Epidermal melanocyte (primary cell): ENCODE measurements around the gene BMP15.

Source experiments
- DNase-seq: peaks from one replicate; pipeline ENCODE4 v3.0.0; 2011; ENCODE audit warnings: low spot score; ENCODE audit not compliant: insufficient read length

Gene BMP15

GRCh38 chrX:50910685-50911176 is at the start of gene BMP15:
Gene BMP15 (plus strand): TSS chrX:50910735. CDS start chrX:50910784, 49 bp downstream.
- DNase-seq: no peak

- DNase-seq: no peak
Observed at GRCh38 chrX:50863471-50863870, 47.1 kb upstream of the BMP15 start.

- DNase-seq: no peak
Observed at GRCh38 chrX:50865311-50865710, 45.2 kb upstream of the BMP15 start.

GRCh38 chrX:50871922-50872453 is 38.5 kb upstream of the BMP15 start:
- DNase-seq: no peak

GRCh38 chrX:50874876-50875275 is 35.7 kb upstream of the BMP15 start:
- no peak for DNase-seq

GRCh38 chrX:50876551-50876950 is 34.0 kb upstream of the BMP15 start:
- DNase-seq: no peak

- no peak for DNase-seq
Observed at GRCh38 chrX:50877310-50877709, 33.2 kb upstream of the BMP15 start.

GRCh38 chrX:50881028-50881427 is 29.5 kb upstream of the BMP15 start:
- no peak for DNase-seq

GRCh38 chrX:50888884-50889283 is 21.7 kb upstream of the BMP15 start:
- DNase-seq: no peak

- DNase-seq: no peak
Observed at GRCh38 chrX:50889582-50889981, 21.0 kb upstream of the BMP15 start.

- DNase-seq: no peak
Observed at GRCh38 chrX:50893047-50893446, 17.5 kb upstream of the BMP15 start.

GRCh38 chrX:50893466-50893865 is 17.1 kb upstream of the BMP15 start:
- no peak for DNase-seq

- DNase-seq: no peak
Observed at GRCh38 chrX:50905334-50905733, 5.2 kb upstream of the BMP15 start.

- DNase-seq: no peak
Observed at GRCh38 chrX:50913520-50913919, 3.0 kb downstream of the BMP15 start.

GRCh38 chrX:50920132-50920531 is 9.6 kb downstream of the BMP15 start:
- no peak for DNase-seq

GRCh38 chrX:50927127-50927526 is 16.6 kb downstream of the BMP15 start:
- no peak for DNase-seq

- DNase-seq: no peak
Observed at GRCh38 chrX:50941638-50942037, 31.1 kb downstream of the BMP15 start.

GRCh38 chrX:50942471-50942870 is 31.9 kb downstream of the BMP15 start:
- DNase-seq: no peak

GRCh38 chrX:50952406-50952805 is 41.9 kb downstream of the BMP15 start:
- DNase-seq: no peak

GRCh38 chrX:50953832-50954231 is 43.3 kb downstream of the BMP15 start:
- no peak for DNase-seq

- DNase-seq: no peak
Observed at GRCh38 chrX:50962156-50962555, 51.6 kb downstream of the BMP15 start.

- DNase-seq: no peak
Observed at GRCh38 chrX:50963842-50964241, 53.3 kb downstream of the BMP15 start.
